GM21515 (cell line): ENCODE results near the gene DAB1.
A peak's percentile ranks its signal among the peaks of the same experiment; 100 is the strongest.

ENCODE experiments used
- ATAC-seq: cut with Tn5 transposase; IDR thresholded peaks from one replicate; pipeline ENCODE4 v1.9.1; 2021; ENCODE audit not compliant: unreplicated experiment

The DAB1 gene

GRCh38 chr1:57321776-57322175, 102.1 kb downstream of the DAB1 start:
- no peak for ATAC-seq

GRCh38 chr1:57319791-57320190, 104.1 kb downstream of the DAB1 start:
- no peak for ATAC-seq

- ATAC-seq: no peak
Measured at GRCh38 chr1:57319165-57319564, 104.7 kb downstream of the DAB1 start.

GRCh38 chr1:57316861-57317260, 107.0 kb downstream of the DAB1 start:
- no peak for ATAC-seq

GRCh38 chr1:57316291-57316690, 107.6 kb downstream of the DAB1 start:
- no peak for ATAC-seq

GRCh38 chr1:57312869-57313268, 111.0 kb downstream of the DAB1 start:
- ATAC-seq: no peak

- ATAC-seq: no peak
Measured at GRCh38 chr1:57311411-57311810, 112.4 kb downstream of the DAB1 start.

DNA sequence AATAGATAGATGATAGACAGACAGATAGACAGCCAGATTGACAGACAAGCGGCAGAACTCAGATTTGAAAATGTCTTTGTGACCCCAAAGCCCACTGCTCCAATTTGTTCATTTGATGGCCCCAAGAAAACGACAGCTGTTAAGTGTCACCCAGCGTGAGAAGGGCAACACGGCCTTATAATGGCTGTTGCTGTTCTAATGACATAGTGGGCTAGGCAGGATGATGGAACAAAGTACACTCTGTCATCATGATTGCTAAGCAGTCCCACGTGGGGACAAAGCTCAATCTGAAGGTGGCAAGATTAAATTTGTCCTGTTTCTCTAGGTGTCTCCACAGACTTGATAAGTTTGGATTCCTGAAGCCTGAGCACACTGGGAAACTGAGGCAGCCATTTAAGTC, 112.9 kb downstream of the DAB1 start:
- ATAC-seq: no peak

DNA sequence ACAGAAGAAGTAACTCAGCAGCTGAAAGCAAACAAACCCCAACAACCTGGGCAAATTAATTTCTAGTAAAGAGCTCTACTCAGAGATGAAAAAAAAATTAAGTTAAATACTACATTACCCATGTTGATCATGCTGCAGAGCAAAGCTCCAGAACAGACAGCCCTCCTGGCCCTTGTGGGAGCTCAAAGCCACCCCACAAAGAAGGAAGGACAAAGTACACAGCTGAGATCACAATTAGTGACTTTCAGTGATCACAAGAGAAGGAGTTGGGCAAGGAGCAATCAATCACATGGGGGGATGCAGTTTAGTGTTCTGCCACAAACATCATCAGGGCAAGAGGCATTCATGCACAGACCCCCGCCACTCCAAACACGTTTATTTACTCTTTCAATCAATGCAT, 114.2 kb downstream of the DAB1 start:
- no peak for ATAC-seq

GRCh38 chr1:57307392-57308170, 116.3 kb downstream of the DAB1 start:
- ATAC-seq: peak; percentile 98

DNA sequence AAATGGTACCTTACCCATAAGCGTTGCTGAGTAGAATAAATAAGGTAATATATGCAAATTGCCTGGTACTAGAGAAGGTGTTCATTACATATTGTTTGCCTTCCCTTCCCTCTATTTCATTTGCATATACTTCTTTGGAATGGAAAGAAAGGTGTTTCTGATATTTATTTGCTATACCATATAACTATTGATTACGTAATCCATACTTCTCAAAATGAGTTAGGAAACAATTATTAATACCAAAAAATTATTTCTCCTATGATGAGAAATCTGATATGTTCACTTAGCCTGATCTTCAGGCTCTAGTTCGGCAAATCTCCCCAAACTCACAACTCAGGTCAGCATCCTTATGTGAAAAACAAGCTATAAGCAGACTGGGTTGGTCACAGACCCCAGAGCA, 119.3 kb downstream of the DAB1 start:
- ATAC-seq: no peak

DNA sequence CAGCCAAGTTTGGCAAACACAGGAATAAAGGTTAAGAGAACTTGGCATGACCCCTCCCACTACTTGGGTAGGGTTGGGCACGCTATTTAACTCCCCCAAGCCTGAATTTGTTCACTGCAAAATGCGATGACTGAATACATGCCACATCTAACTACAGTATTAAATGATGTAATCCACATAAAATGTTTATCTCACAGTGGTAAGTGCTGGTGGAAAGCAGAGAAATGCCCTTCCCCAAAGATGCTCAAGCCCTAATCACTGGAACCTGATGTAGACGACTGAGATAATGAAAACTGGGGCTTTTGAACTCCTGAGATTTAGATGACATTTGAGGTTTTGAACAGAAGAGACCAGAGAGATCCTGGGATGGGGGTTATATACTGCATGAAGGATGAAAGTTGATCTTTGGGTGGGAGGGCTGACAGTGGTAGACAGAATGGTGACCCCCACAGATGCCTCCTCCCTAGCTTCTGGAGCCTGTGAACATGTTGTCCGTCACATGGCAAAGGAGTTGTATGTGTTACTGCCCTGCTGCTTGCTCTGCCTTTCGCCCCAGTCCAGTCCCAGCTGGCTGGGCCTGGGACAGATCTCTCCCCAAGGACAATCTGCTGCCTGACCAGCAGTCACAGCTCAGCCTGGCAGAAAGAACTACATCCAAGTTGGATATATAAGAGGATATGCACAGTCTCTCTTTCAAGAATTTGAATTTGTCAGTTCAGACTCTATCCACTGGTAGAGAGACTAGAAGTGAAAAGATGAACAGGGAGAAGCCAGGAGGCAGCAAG, 120.9 kb downstream of the DAB1 start:
- no peak for ATAC-seq

GRCh38 chr1:57300186-57300585, 123.7 kb downstream of the DAB1 start:
- ATAC-seq: no peak

DNA sequence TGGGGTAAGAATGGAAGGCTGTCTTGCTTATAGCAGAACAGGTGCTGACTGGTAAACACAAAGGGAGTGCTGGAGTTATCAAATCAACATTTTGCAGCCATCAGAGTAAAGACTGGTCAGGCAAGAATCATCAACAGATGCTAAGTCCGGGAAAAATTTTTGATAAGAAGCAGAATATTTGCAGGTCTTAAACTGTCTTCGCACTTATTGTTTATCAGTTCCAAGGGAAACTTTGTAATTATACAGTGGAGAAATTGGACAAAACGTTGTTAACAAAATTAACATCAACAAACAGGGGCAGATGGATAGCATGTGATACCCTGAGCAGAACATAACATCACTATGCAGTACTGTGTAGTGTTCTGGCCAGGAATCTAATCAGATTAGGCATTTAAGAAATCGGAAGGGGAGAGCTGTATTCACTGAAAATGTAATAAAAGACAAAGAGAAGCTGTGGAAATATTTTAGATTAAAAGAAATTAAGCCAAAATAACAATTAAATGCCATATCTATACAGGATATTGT, 127.1 kb downstream of the DAB1 start:
- no peak for ATAC-seq

GRCh38 chr1:57295326-57295725, 128.5 kb downstream of the DAB1 start:
- ATAC-seq: no peak

DNA sequence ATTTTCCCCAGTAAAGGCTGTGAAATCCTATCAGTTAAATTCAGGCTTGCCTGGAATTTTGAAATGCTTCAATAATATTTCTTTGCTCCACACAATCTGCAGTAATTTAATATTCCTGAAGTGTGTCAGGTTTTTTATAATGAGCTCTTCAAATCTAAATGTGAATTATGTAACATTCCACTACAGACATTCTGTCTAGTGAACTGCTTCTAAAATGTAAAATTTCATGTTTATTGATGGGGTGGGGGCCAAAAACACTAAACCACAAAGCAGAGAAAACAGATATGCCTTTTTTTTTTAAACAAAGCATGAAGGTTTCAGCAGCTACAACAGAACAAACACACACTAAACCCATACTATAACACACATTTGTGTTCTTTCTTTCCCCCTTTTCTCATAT, 129.7 kb downstream of the DAB1 start:
- ATAC-seq: no peak

GRCh38 chr1:57293214-57293613, 130.6 kb downstream of the DAB1 start:
- no peak for ATAC-seq

DNA sequence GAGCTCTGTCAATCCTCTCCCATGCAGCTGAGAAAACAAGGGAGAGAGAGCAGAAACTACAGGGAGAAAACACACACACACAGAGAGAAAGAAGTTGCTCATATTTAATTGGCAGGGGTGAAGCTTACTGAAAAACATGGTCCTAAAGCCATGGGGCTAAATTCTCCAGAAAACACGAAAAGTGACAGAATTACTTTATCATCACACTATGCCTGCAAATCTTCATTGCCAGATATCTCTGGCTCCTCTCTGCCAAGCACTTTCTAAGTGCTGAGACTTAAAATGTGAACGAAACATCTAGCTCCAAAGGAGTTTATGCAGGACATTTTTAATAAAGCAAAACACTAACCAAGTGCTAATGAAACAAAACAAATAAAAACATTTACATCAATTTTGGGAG, 134.1 kb downstream of the DAB1 start:
- no peak for ATAC-seq

DNA sequence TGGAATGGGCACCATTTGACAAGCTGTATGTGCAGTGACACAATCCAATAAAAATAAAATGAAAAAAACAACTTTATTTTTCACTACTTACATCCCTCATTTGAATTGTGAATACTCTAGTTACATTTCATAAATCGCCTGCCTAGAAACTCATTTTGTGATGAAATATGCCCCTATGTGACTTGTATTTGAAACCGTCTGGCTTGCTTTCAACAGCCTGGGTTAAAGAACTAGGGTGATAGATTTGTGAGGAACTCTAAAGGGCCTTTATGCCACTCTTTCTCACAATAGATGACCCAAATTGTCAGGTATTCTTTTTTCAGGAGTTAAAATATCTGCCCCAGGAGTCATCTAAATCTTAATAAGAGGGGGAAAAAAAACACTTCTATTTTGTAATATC, 137.9 kb downstream of the DAB1 start:
- ATAC-seq: no peak

- ATAC-seq: no peak
Measured at GRCh38 chr1:57282411-57282810, 141.4 kb downstream of the DAB1 start.

DNA sequence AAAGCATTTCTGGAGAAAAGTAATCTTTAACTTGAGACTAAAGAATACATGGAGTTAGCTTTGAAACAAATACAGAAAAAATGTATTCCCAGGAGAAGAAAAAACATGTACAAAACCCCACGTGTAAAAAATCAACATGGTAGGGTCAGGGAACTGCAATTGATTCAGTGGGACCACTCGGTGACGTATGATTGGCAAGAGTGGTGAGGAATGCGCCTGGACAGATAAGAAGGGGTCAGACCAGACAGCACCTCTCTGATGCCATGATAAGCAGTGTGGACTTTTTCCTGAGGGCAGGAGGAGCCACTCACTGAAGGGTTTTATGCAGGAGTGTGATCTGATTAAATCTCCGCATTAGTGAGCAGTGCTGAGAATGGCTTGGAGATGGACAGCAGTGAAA, 142.5 kb downstream of the DAB1 start:
- ATAC-seq: no peak
